BLaER1 (cell line): ENCODE data around the gene MUC12.
"Not testable (repeated sequence)": the region's sequence is repeated elsewhere in the genome, so short reads cannot be mapped to it uniquely, and the experiment has no call there.

ENCODE experiments used
- H3K27ac ChIP-seq: shearing (Covaris generic); formaldehyde crosslinking; 2 replicates; pipeline ENCODE4 v1.8.1; 2022
- H3K27me3 ChIP-seq: shearing (Covaris generic); formaldehyde crosslinking; 2 replicates; pipeline ENCODE4 v1.8.1; 2022
- H3K36me3 ChIP-seq: shearing (Covaris generic); formaldehyde crosslinking; 2 replicates; pipeline ENCODE4 v1.8.1; 2022
- H3K4me1 ChIP-seq: shearing (Covaris generic); formaldehyde crosslinking; 2 replicates; pipeline ENCODE4 v1.8.1; 2022
- H3K4me2 ChIP-seq: shearing (Covaris generic); formaldehyde crosslinking; 2 replicates; pipeline ENCODE4 v1.8.1; 2022
- H3K4me3 ChIP-seq: shearing (Covaris generic); formaldehyde crosslinking; 2 replicates; pipeline ENCODE4 v1.8.1; 2022
- H3K9ac ChIP-seq: shearing (Covaris generic); formaldehyde crosslinking; 2 replicates; pipeline ENCODE4 v1.8.1; 2022
- H3K9me3 ChIP-seq: shearing (Covaris generic); formaldehyde crosslinking; 2 replicates; pipeline ENCODE4 v1.8.1; 2022
- H4K20me1 ChIP-seq: shearing (Covaris generic); formaldehyde crosslinking; 2 replicates; pipeline ENCODE4 v1.8.1; 2022
- Cebpa-rat ChIP-seq: shearing (Covaris generic); IDR thresholded peaks from 2 replicates; pipeline ENCODE4 v1.8.1; 2022

Gene MUC12

DNA sequence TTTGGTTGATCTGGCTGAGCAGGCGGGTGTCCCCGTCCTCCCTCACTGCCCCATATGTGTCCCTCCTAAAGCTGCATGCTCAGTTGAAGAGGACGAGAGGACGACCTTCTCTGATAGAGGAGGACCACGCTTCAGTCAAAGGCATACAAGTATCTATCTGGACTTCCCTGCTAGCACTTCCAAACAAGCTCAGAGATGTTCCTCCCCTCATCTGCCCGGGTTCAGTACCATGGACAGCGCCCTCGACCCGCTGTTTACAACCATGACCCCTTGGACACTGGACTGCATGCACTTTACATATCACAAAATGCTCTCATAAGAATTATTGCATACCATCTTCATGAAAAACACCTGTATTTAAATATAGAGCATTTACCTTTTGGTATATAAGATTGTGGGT, 89.0 kb downstream of the MUC12 start:
- H3K27me3 ChIP-seq: no peaks in the 10 kb centered on the region
- H3K9ac ChIP-seq: no peak overlapping the region
- no peaks in the 10 kb centered on the region for H3K9me3 ChIP-seq
- no peak overlapping the region for H3K27ac ChIP-seq
- peaks cover 4% of the 10 kb centered on the region; the same call in 1 of the 2 replicates for H4K20me1 ChIP-seq
- no peaks in the 10 kb centered on the region for H3K36me3 ChIP-seq
- no peak for TF ChIP-seq Cebpa-rat
- H3K4me3 ChIP-seq: no peak overlapping the region
- H3K4me1 ChIP-seq: peaks cover 1% of the 10 kb centered on the region; the same call in 1 of the 2 replicates
- no peak overlapping the region for H3K4me2 ChIP-seq

- no peak for TF ChIP-seq Cebpa-rat
- H3K27me3 ChIP-seq: no peaks in the 10 kb centered on the region
- H3K36me3 ChIP-seq: no peaks in the 10 kb centered on the region
- no peak overlapping the region for H3K9ac ChIP-seq
- no peak overlapping the region for H3K27ac ChIP-seq
- peaks cover 10% of the 10 kb centered on the region; the same call in 1 of the 2 replicates for H3K4me1 ChIP-seq
- H4K20me1 ChIP-seq: peaks cover 4% of the 10 kb centered on the region; the same call in 1 of the 2 replicates
- no peaks in the 10 kb centered on the region for H3K9me3 ChIP-seq
- no peak overlapping the region for H3K4me2 ChIP-seq
- no peak overlapping the region for H3K4me3 ChIP-seq
Observed at GRCh38 chr7:101059620-101059942, 90.2 kb downstream of the MUC12 start.

DNA sequence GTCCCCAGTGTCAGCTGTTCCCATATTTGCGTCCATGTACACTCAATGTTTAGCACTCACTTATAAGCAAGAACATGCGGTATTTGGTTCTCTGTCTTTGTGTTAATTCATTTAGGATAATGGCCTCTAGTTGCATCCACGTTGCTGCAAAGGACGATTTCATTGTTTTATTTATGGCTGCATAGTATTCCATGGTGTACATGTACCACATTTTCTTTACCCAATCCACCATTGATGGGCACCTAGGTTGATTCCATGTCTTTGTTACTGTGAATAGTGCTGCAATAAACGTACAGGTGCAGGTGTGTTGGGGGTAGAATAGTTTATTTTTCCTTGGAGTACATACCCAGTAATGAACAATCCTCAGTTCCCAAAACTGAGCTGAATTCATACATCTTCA, 91.6 kb downstream of the MUC12 start:
- TF ChIP-seq Cebpa-rat: no peak
- Histone ChIP-seq H3K4me2 (no peak overlapping the region), H3K9ac (no peak overlapping the region), H3K36me3 (no peaks in the 10 kb centered on the region), H3K4me3 (no peak overlapping the region), H3K27me3 (no peaks in the 10 kb centered on the region), H4K20me1 (peaks cover 4% of the 10 kb centered on the region; the same call in 1 of the 2 replicates), H3K27ac (no peak overlapping the region), H3K4me1 (peaks cover 13% of the 10 kb centered on the region), H3K9me3 (no peaks in the 10 kb centered on the region)

GRCh38 chr7:101064176-101064550, 94.8 kb downstream of the MUC12 start:
- not testable (repeated sequence) for H3K4me3 ChIP-seq, H3K27me3 ChIP-seq, H4K20me1 ChIP-seq, H3K9ac ChIP-seq, H3K27ac ChIP-seq, H3K9me3 ChIP-seq, H3K36me3 ChIP-seq
- peaks cover 25% of the 10 kb centered on the region for H3K4me1 ChIP-seq
- peak overlapping the region; percentile 10; the same call in 1 of the 2 replicates for H3K4me2 ChIP-seq

DNA sequence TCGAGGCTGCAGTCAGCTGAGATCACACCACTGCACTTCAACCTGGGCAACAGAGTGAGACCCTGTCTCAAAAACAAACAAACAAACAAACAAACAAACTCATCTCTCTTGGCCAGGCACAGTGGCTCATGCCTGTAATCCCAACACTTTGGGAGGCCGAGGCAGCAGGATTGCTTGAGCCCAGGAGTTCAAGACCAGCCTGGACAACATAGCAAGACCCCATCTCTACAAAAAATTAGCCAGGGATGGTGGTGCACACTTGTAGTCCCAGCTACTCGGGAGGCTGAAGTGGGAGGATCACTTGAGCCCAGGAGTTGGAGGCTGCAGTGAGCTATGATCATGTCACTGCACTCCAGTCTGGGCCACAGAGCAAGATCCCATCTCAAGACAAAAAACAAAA, 95.8 kb downstream of the MUC12 start:
- not testable (repeated sequence) for H3K4me3 ChIP-seq, H3K9me3 ChIP-seq, H3K4me2 ChIP-seq, H4K20me1 ChIP-seq, H3K27me3 ChIP-seq, H3K36me3 ChIP-seq, H3K27ac ChIP-seq, H3K9ac ChIP-seq
- peaks cover 25% of the 10 kb centered on the region for H3K4me1 ChIP-seq

DNA sequence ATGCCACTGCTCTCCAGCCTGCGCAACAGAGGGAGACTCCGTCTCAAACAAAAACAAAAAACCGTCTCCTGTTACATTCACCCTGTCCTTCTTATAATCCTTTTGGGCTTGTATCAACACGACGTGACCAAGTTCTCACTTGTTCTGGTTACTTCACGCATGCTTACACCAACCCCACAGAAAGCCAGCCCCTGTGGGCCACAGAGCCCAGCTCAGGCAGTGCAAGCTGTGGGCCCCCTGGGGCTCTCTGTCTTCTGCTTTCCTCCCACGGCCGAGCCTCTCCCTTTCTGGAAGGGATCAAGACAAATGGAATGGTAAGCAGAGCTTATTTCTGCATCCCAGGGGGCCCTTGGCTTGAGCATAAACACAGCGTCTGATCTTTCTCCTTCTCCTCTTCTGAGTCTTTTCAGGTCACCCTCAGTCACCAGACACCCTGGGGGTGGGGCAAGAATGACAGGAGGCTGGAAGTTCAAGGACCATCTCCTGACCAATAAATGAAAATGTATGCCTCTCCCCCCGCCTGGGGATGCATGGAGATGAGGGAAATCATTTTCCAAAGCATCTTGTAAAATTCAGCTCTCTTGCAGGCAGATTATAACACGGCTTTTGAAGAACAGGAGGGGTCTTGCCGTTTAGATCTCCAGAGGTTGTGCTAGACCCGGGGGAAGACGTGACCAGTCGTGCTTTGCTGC, 96.9 kb downstream of the MUC12 start:
- Histone ChIP-seq H3K36me3 (no peaks in the 10 kb centered on the region), H3K4me1 (peaks cover 25% of the 10 kb centered on the region), H3K9me3 (no peaks in the 10 kb centered on the region), H3K27me3 (no peaks in the 10 kb centered on the region), H3K4me2 (peak overlapping the region; percentile 68), H3K9ac (0 out of 2 replicates have a peak overlapping the region, but pooled peaks have one; percentile 27), H4K20me1 (no peaks in the 10 kb centered on the region), H3K27ac (no peak overlapping the region), H3K4me3 (no peak overlapping the region)
- no peak for TF ChIP-seq Cebpa-rat

DNA sequence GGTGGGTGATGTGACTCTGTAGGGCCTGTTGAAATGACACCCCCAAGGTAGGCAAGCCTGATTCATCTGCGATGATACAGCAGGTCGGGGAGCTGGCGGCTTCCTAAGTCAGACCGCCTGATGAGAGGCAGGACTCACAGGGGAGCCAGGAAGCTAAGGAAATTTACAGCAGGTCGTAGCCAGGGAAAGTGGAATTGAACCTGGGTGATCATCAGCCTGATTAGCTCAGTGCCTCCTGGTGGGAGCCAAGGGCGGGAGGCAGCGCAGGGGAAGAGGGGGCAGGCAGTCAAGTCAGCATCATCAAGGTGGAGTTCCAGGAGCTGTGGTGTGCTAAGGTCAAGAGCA, 97.4 kb downstream of the MUC12 start:
- Histone ChIP-seq H3K9ac (0 out of 2 replicates have a peak overlapping the region, but pooled peaks have one; percentile 27), H3K36me3 (no peaks in the 10 kb centered on the region), H3K4me3 (no peak overlapping the region), H3K9me3 (no peaks in the 10 kb centered on the region), H4K20me1 (no peaks in the 10 kb centered on the region), H3K4me1 (peaks cover 25% of the 10 kb centered on the region), H3K27ac (no peak overlapping the region), H3K27me3 (no peaks in the 10 kb centered on the region), H3K4me2 (peak overlapping the region; percentile 68)
- no peak for TF ChIP-seq Cebpa-rat

- H3K4me1 ChIP-seq: peaks cover 23% of the 10 kb centered on the region
- H3K27ac ChIP-seq: no peak overlapping the region
- no peak for TF ChIP-seq Cebpa-rat
- H3K36me3 ChIP-seq: no peaks in the 10 kb centered on the region
- H4K20me1 ChIP-seq: no peaks in the 10 kb centered on the region
- H3K4me3 ChIP-seq: no peak overlapping the region
- no peak overlapping the region for H3K4me2 ChIP-seq
- H3K9ac ChIP-seq: no peak overlapping the region
- H3K9me3 ChIP-seq: no peaks in the 10 kb centered on the region
- H3K27me3 ChIP-seq: no peaks in the 10 kb centered on the region
Observed at GRCh38 chr7:101068401-101068800, 99.0 kb downstream of the MUC12 start.
